Stimulated activated CD8-positive, alpha-beta memory T cell treated with anti-CD3 and anti-CD28 coated beads, Interleukin-12 subunit alpha, Interleukin-12 subunit beta, amount 100 ng/mL, for 24 hours (primary cell): ENCODE results near the gene PTCH1.

ENCODE experiments used
- DNase-seq: peaks from one replicate; pipeline ENCODE4 v3.0.0-alpha.2; 2020; ENCODE audit errors: extremely low read depth

The PTCH1 gene

GRCh38 chr9:95516734-95517558 lies at the start of gene PTCH1:
PTCH1 (minus strand) TSS chr9:95516971.
- no peak for DNase-seq

GRCh38 chr9:95565982-95566381 lies 49.2 kb upstream of the PTCH1 start:
- no peak for DNase-seq

- no peak for DNase-seq
These were observed 45.1 kb upstream of the PTCH1 start for GRCh38 chr9:95561913-95562312.

GRCh38 chr9:95557142-95557541 lies 40.4 kb upstream of the PTCH1 start:
- no peak for DNase-seq

- DNase-seq = no peak
These were observed 39.8 kb upstream of the PTCH1 start for GRCh38 chr9:95556521-95556920.

GRCh38 chr9:95552814-95553546 lies 36.2 kb upstream of the PTCH1 start:
- no peak for DNase-seq

- DNase-seq = no peak
These were observed 35.5 kb upstream of the PTCH1 start for GRCh38 chr9:95552255-95552654.

GRCh38 chr9:95551406-95551805 lies 34.6 kb upstream of the PTCH1 start:
- DNase-seq = no peak

- DNase-seq = no peak
These were observed 29.2 kb upstream of the PTCH1 start for GRCh38 chr9:95545831-95546567.

GRCh38 chr9:95533996-95534680 lies 17.4 kb upstream of the PTCH1 start:
- no peak for DNase-seq

- DNase-seq = no peak
These were observed 13.1 kb upstream of the PTCH1 start for GRCh38 chr9:95529910-95530309.

- no peak for DNase-seq
These were observed 12.2 kb upstream of the PTCH1 start for GRCh38 chr9:95528908-95529502.

GRCh38 chr9:95522871-95523370 lies 6.2 kb upstream of the PTCH1 start:
- no peak for DNase-seq

- no peak for DNase-seq
These were observed 4.9 kb upstream of the PTCH1 start for GRCh38 chr9:95521699-95522098.

GRCh38 chr9:95517559-95518425 lies 1.0 kb upstream of the PTCH1 start:
- DNase-seq = no peak

- no peak for DNase-seq
These were observed 494 bp downstream of the PTCH1 start for GRCh38 chr9:95516221-95516733.

GRCh38 chr9:95515272-95516113 lies 1.3 kb downstream of the PTCH1 start:
- no peak for DNase-seq

- DNase-seq = no peak
These were observed 2.4 kb downstream of the PTCH1 start for GRCh38 chr9:95514342-95514741.

GRCh38 chr9:95513711-95514110 lies 3.1 kb downstream of the PTCH1 start:
- DNase-seq = no peak
